Measurements from ENCODE around the gene RNF223.
A peak's percentile ranks its signal among the peaks of the same experiment; 100 is the strongest.
"Not testable (repeated sequence)": the region's sequence is repeated elsewhere in the genome, so short reads cannot be mapped to it uniquely, and the experiment has no call there.

RNF223 gene

GRCh38 chr1:1082239-1082775, 8.2 kb upstream of the RNF223 start:
- POLR2A ChIA-PET, result no interaction called here

GRCh38 chr1:1081311-1082238, 7.5 kb upstream of the RNF223 start:
- Histone ChIP-seq H3K4me1 (ENCODE audit: control extremely low read depth in 1 of 4, control insufficient read depth in 4 of 4, insufficient read depth in 4 of 4, low read length in 3 of 4) (peaks cover 0 to 13% (median 12%) of the 10 kb centered on the region in 4 experiments), H3K9me3 (ENCODE audit: control extremely low read depth in 1 of 5, control insufficient read depth in 4 of 5, insufficient read depth in 2 of 5, low read depth in 1 of 5, low read length in 4 of 5) (no peaks in the 10 kb centered on the region), H3K27me3 (replicated peaks in 2 of 5; ENCODE audit: control insufficient read depth in 4 of 5, insufficient read depth in 5 of 5, low read length in 4 of 5) (peaks cover 0 to 15% (median 0%) of the 10 kb centered on the region in 5 experiments), H3K27ac (ENCODE audit: insufficient read depth in 1 of 2, low read depth in 1 of 2, low read length in 2 of 2, poor library complexity in 1 of 2, severe bottlenecking in 2 of 2) (no peak overlapping the region), H3K36me3 (ENCODE audit: control insufficient read depth in 4 of 4, insufficient read depth in 4 of 4, low read length in 3 of 4) (peaks cover 0 to 2% (median 1%) of the 10 kb centered on the region in 4 experiments), H3K4me3 (ENCODE audit: control insufficient read depth in 1 of 7, extremely low read depth in 1 of 7, insufficient read depth in 4 of 7, low read depth in 2 of 7, low read length in 6 of 7) (no peak overlapping the region)
- CTCF ChIA-PET, result interaction anchor here (0.7 to 1.1 kb wide), 2 partner anchors 169 to 209 kb away, joined by 3 read pairs; no protein-coding TSS in a partner anchor
- POLR2A ChIA-PET, result no interaction called here
- no peak for DNase-seq
- 94% methylated on average over 49 of the region's 52 CpGs for WGBS (ENCODE audit: insufficient coverage)

More at GRCh38 chr1:1082239-1082775, 8.2 kb upstream of the RNF223 start:
- H3K9me3 ChIP-seq (ENCODE audit: control extremely low read depth in 1 of 5, control insufficient read depth in 4 of 5, insufficient read depth in 2 of 5, low read depth in 1 of 5, low read length in 4 of 5), result no peaks in the 10 kb centered on the region
- 94% methylated on average over 22 of the region's 27 CpGs for WGBS (ENCODE audit: insufficient coverage)
- peaks cover 0 to 15% (median 0%) of the 10 kb centered on the region in 5 experiments for H3K27me3 ChIP-seq (replicated peaks in 2 of 5; ENCODE audit: control insufficient read depth in 4 of 5, insufficient read depth in 5 of 5, low read length in 4 of 5)
- H3K36me3 ChIP-seq (ENCODE audit: control insufficient read depth in 4 of 4, insufficient read depth in 4 of 4, low read length in 3 of 4), result peaks cover 0 to 4% (median 2%) of the 10 kb centered on the region in 4 experiments
- H3K4me1 ChIP-seq (ENCODE audit: control extremely low read depth in 1 of 4, control insufficient read depth in 4 of 4, insufficient read depth in 4 of 4, low read length in 3 of 4), result peaks cover 0 to 13% (median 12%) of the 10 kb centered on the region in 4 experiments
- DNase-seq, result no peak
- CTCF ChIA-PET, result interaction anchor here (0.7 to 1.1 kb wide), 2 partner anchors 168 to 208 kb away, joined by 3 read pairs; no protein-coding TSS in a partner anchor
- no peak overlapping the region for H3K27ac ChIP-seq (ENCODE audit: insufficient read depth in 1 of 2, low read depth in 1 of 2, low read length in 2 of 2, poor library complexity in 1 of 2, severe bottlenecking in 2 of 2)
- H3K4me3 ChIP-seq (ENCODE audit: control insufficient read depth in 1 of 7, extremely low read depth in 1 of 7, insufficient read depth in 4 of 7, low read depth in 2 of 7, low read length in 6 of 7), result no peak overlapping the region

GRCh38 chr1:1080951-1081310, 6.8 kb upstream of the RNF223 start:
- Histone ChIP-seq H3K27ac (ENCODE audit: insufficient read depth in 1 of 2, low read depth in 1 of 2, low read length in 2 of 2, poor library complexity in 1 of 2, severe bottlenecking in 2 of 2) (no peak overlapping the region), H3K27me3 (replicated peaks in 2 of 5; ENCODE audit: control insufficient read depth in 4 of 5, insufficient read depth in 5 of 5, low read length in 4 of 5) (peaks cover 0 to 15% (median 0%) of the 10 kb centered on the region in 5 experiments), H3K36me3 (ENCODE audit: control insufficient read depth in 4 of 4, insufficient read depth in 4 of 4, low read length in 3 of 4) (peaks cover 0 to 2% (median under 1%) of the 10 kb centered on the region in 4 experiments), H3K9me3 (ENCODE audit: control extremely low read depth in 1 of 5, control insufficient read depth in 4 of 5, insufficient read depth in 2 of 5, low read depth in 1 of 5, low read length in 4 of 5) (no peaks in the 10 kb centered on the region), H3K4me1 (ENCODE audit: control extremely low read depth in 1 of 4, control insufficient read depth in 4 of 4, insufficient read depth in 4 of 4, low read length in 3 of 4) (peaks cover 0 to 13% (median 12%) of the 10 kb centered on the region in 4 experiments), H3K4me3 (ENCODE audit: control insufficient read depth in 1 of 7, extremely low read depth in 1 of 7, insufficient read depth in 4 of 7, low read depth in 2 of 7, low read length in 6 of 7) (no peak overlapping the region)
- POLR2A ChIA-PET, result no interaction called here
- CTCF ChIA-PET, result no interaction called here
- DNase-seq, result no peak
- WGBS (ENCODE audit: insufficient coverage), result 88% methylated on average over 2 of the region's 9 CpGs

GRCh38 chr1:1080122-1080757, 6.1 kb upstream of the RNF223 start:
- 9% methylated on average over 8 of the region's 23 CpGs for WGBS (ENCODE audit: insufficient coverage)
- Histone ChIP-seq H3K27ac (ENCODE audit: insufficient read depth in 1 of 2, low read depth in 1 of 2, low read length in 2 of 2, poor library complexity in 1 of 2, severe bottlenecking in 2 of 2) (no peak overlapping the region), H3K4me1 (ENCODE audit: control extremely low read depth in 1 of 4, control insufficient read depth in 4 of 4, insufficient read depth in 4 of 4, low read length in 3 of 4) (peaks cover 0 to 13% (median 12%) of the 10 kb centered on the region in 4 experiments), H3K27me3 (replicated peaks in 2 of 5; ENCODE audit: control insufficient read depth in 4 of 5, insufficient read depth in 5 of 5, low read length in 4 of 5) (peaks cover 0 to 15% (median 0%) of the 10 kb centered on the region in 5 experiments), H3K4me3 (ENCODE audit: control insufficient read depth in 1 of 7, extremely low read depth in 1 of 7, insufficient read depth in 4 of 7, low read depth in 2 of 7, low read length in 6 of 7) (peak overlapping the region in 2 of 7 experiments; percentile 40 to 57), H3K9me3 (ENCODE audit: control extremely low read depth in 1 of 5, control insufficient read depth in 4 of 5, insufficient read depth in 2 of 5, low read depth in 1 of 5, low read length in 4 of 5) (no peaks in the 10 kb centered on the region), H3K36me3 (ENCODE audit: control insufficient read depth in 4 of 4, insufficient read depth in 4 of 4, low read length in 3 of 4) (peaks cover 0 to 2% (median under 1%) of the 10 kb centered on the region in 4 experiments)
- ChIA-PET POLR2A (no interaction called here), CTCF (no interaction called here)
- DNase-seq, result peak in 2 of 3 donors; percentile 32 to 41

GRCh38 chr1:1079408-1080121, 5.5 kb upstream of the RNF223 start:
- POLR2A ChIA-PET, result no interaction called here
- Histone ChIP-seq H3K4me1 (ENCODE audit: control extremely low read depth in 1 of 4, control insufficient read depth in 4 of 4, insufficient read depth in 4 of 4, low read length in 3 of 4) (peaks cover 0 to 13% (median 12%) of the 10 kb centered on the region in 4 experiments), H3K27ac (ENCODE audit: insufficient read depth in 1 of 2, low read depth in 1 of 2, low read length in 2 of 2, poor library complexity in 1 of 2, severe bottlenecking in 2 of 2) (no peak overlapping the region), H3K9me3 (ENCODE audit: control extremely low read depth in 1 of 5, control insufficient read depth in 4 of 5, insufficient read depth in 2 of 5, low read depth in 1 of 5, low read length in 4 of 5) (no peaks in the 10 kb centered on the region), H3K27me3 (replicated peaks in 2 of 5; ENCODE audit: control insufficient read depth in 4 of 5, insufficient read depth in 5 of 5, low read length in 4 of 5) (peaks cover 0 to 20% (median 0%) of the 10 kb centered on the region in 5 experiments), H3K36me3 (ENCODE audit: control insufficient read depth in 4 of 4, insufficient read depth in 4 of 4, low read length in 3 of 4) (peaks cover 0 to 2% (median under 1%) of the 10 kb centered on the region in 4 experiments), H3K4me3 (ENCODE audit: control insufficient read depth in 1 of 7, extremely low read depth in 1 of 7, insufficient read depth in 4 of 7, low read depth in 2 of 7, low read length in 6 of 7) (peak overlapping the region in 3 of 7 experiments; percentile 40 to 57 (median 53))
- WGBS (ENCODE audit: insufficient coverage), result 1% methylated on average over 21 of the region's 38 CpGs
- peak; percentile 45 to 78 (median 70) for DNase-seq
- CTCF ChIA-PET, result no interaction called here

GRCh38 chr1:1077396-1077795, 3.3 kb upstream of the RNF223 start:
- no CpG with 5 or more reads among the region's 21 CpGs for WGBS (ENCODE audit: insufficient coverage)
- POLR2A ChIA-PET, CTCF ChIA-PET: not testable (repeated sequence)

More at GRCh38 chr1:1077396-1077795, 3.3 kb upstream of the RNF223 start:
- peaks cover 0 to 20% (median 0%) of the 10 kb centered on the region in 5 experiments for H3K27me3 ChIP-seq (replicated peaks in 2 of 5; ENCODE audit: control insufficient read depth in 4 of 5, insufficient read depth in 5 of 5, low read length in 4 of 5)
- not testable (repeated sequence) for H3K9me3 ChIP-seq (ENCODE audit: control extremely low read depth in 1 of 5, control insufficient read depth in 4 of 5, insufficient read depth in 2 of 5, low read depth in 1 of 5, low read length in 4 of 5); H3K4me3 ChIP-seq (ENCODE audit: control insufficient read depth in 1 of 7, extremely low read depth in 1 of 7, insufficient read depth in 4 of 7, low read depth in 2 of 7, low read length in 6 of 7); DNase-seq; H3K27ac ChIP-seq (ENCODE audit: insufficient read depth in 1 of 2, low read depth in 1 of 2, low read length in 2 of 2, poor library complexity in 1 of 2, severe bottlenecking in 2 of 2); H3K36me3 ChIP-seq (ENCODE audit: control insufficient read depth in 4 of 4, insufficient read depth in 4 of 4, low read length in 3 of 4)
- peaks cover 0 to 13% (median 12%) of the 10 kb centered on the region in 4 experiments for H3K4me1 ChIP-seq (ENCODE audit: control extremely low read depth in 1 of 4, control insufficient read depth in 4 of 4, insufficient read depth in 4 of 4, low read length in 3 of 4)
